DOHH2 (cell line): Measurements from ENCODE around the gene ENDOD1.

Experiments
- H3F3A ChIP-seq: fragments of 200-600 bp; sonication (generic), shearing (Covaris generic); 2 replicates; pipeline ENCODE4 v1.6.0; 2016; ENCODE audit warnings: antibody characterized with exemption, mild to moderate bottlenecking; ENCODE audit not compliant: control insufficient read depth, insufficient read depth
- H3K27ac ChIP-seq: fragments of 200-600 bp; sonication (generic); 2 replicates; pipeline ENCODE4 v1.5.1; 2014; ENCODE audit warnings: low read depth, mild to moderate bottlenecking, low read length, moderate library complexity
- H3K27me3 ChIP-seq: fragments of 200-600 bp; sonication (generic); 2 replicates; pipeline ENCODE4 v1.6.1; 2014; ENCODE audit warnings: mild to moderate bottlenecking, low read length, mixed read lengths; ENCODE audit not compliant: control insufficient read depth
- H3K36me3 ChIP-seq: fragments of 200-600 bp; sonication (generic); 2 replicates; pipeline ENCODE4 v1.6.1; 2014; ENCODE audit warnings: mild to moderate bottlenecking, low read length, moderate library complexity, mixed read lengths; ENCODE audit not compliant: control insufficient read depth
- H3K4me1 ChIP-seq: fragments of 200-600 bp; sonication (generic); 2 replicates; pipeline ENCODE4 v1.6.1; 2014; ENCODE audit warnings: mild to moderate bottlenecking, low read length, mixed read lengths; ENCODE audit not compliant: control insufficient read depth
- H3K4me2 ChIP-seq: fragments of 200-600 bp; sonication (generic); 2 replicates; pipeline ENCODE4 v1.6.0; 2014; ENCODE audit warnings: mild to moderate bottlenecking, low read length, moderate library complexity
- H3K4me3 ChIP-seq: fragments of 200-600 bp; sonication (generic); 2 replicates; pipeline ENCODE4 v1.5.1; 2014; ENCODE audit warnings: mild to moderate bottlenecking, low read length, mixed read lengths
- H3K79me2 ChIP-seq: fragments of 200-600 bp; sonication (generic); 2 replicates; pipeline ENCODE4 v1.6.1; 2014; ENCODE audit warnings: mild to moderate bottlenecking, low read length, mixed read lengths; ENCODE audit not compliant: control insufficient read depth
- H3K9me2 ChIP-seq: fragments of 200-600 bp; sonication (generic); replicated peaks from 2 replicates; pipeline ENCODE4 v1.6.1; 2014; ENCODE audit warnings: mild to moderate bottlenecking, low read length, mixed read lengths; ENCODE audit not compliant: control insufficient read depth
- H3K9me3 ChIP-seq: fragments of 200-600 bp; sonication (generic); 2 replicates; pipeline ENCODE4 v1.6.1; 2014; ENCODE audit warnings: antibody characterized with exemption, low read length, mixed read lengths; ENCODE audit not compliant: control insufficient read depth, insufficient read depth
- H4K20me1 ChIP-seq: fragments of 200-600 bp; sonication (generic); 2 replicates; pipeline ENCODE4 v1.6.0; 2014; ENCODE audit warnings: low read depth, mild to moderate bottlenecking, antibody characterized with exemption, low read length, moderate library complexity; ENCODE audit not compliant: control insufficient read depth, insufficient read depth
- CTCF ChIP-seq: fragments of 200-600 bp; sonication (generic); IDR thresholded peaks from one replicate; pipeline ENCODE4 v1.5.1; 2014; ENCODE audit warnings: antibody characterized with exemption, mild to moderate bottlenecking, low read depth, low read length; ENCODE audit not compliant: poor library complexity, severe bottlenecking
- EZH2phosphoT487 ChIP-seq: fragments of 200-600 bp; sonication (generic); IDR thresholded peaks from 2 replicates; pipeline ENCODE4 v1.6.1; 2017; ENCODE audit warnings: borderline replicate concordance, mild to moderate bottlenecking, antibody characterized with exemption, low read length, moderate library complexity, mixed read lengths

ENDOD1 gene

GRCh38 chr11:95147364-95147905 lies 57.8 kb downstream of the ENDOD1 start:
- H3K4me3 ChIP-seq: no peak overlapping the region
- no peak for TF ChIP-seq EZH2phosphoT487
- TF ChIP-seq CTCF: no peak
- H3K27me3 ChIP-seq: no peaks in the 10 kb centered on the region
- H3K27ac ChIP-seq: no peak overlapping the region
- no peaks in the 10 kb centered on the region for H3K79me2 ChIP-seq
- no peaks in the 10 kb centered on the region for H3K9me2 ChIP-seq
- H3K4me2 ChIP-seq: no peak overlapping the region
- H3K9me3 ChIP-seq: no peaks in the 10 kb centered on the region
- H3K36me3 ChIP-seq: no peaks in the 10 kb centered on the region
- no peaks in the 10 kb centered on the region for H4K20me1 ChIP-seq
- no peaks in the 10 kb centered on the region for H3F3A ChIP-seq
- peaks cover 31% of the 10 kb centered on the region for H3K4me1 ChIP-seq

- Histone ChIP-seq H3K36me3 (no peaks in the 10 kb centered on the region), H4K20me1 (no peaks in the 10 kb centered on the region), H3K4me3 (no peak overlapping the region), H3K27ac (no peak overlapping the region), H3K4me1 (peaks cover 38% of the 10 kb centered on the region), H3K4me2 (no peak overlapping the region), H3K9me2 (no peaks in the 10 kb centered on the region), H3K79me2 (no peaks in the 10 kb centered on the region), H3K27me3 (no peaks in the 10 kb centered on the region), H3K9me3 (no peaks in the 10 kb centered on the region), H3F3A (no peaks in the 10 kb centered on the region)
- TF ChIP-seq CTCF (no peak), EZH2phosphoT487 (no peak)
Measured at GRCh38 chr11:95148406-95148805, 58.8 kb downstream of the ENDOD1 start.

GRCh38 chr11:95148938-95149337 lies 59.3 kb downstream of the ENDOD1 start:
- Histone ChIP-seq H3K27ac (no peak overlapping the region), H3F3A (no peaks in the 10 kb centered on the region), H3K9me2 (no peaks in the 10 kb centered on the region), H3K9me3 (no peaks in the 10 kb centered on the region), H3K4me2 (no peak overlapping the region), H3K79me2 (no peaks in the 10 kb centered on the region), H3K36me3 (no peaks in the 10 kb centered on the region), H3K4me3 (no peak overlapping the region), H3K27me3 (no peaks in the 10 kb centered on the region), H3K4me1 (peaks cover 43% of the 10 kb centered on the region), H4K20me1 (no peaks in the 10 kb centered on the region)
- TF ChIP-seq EZH2phosphoT487: no peak
- no peak for TF ChIP-seq CTCF
